ENCODE data around the gene ADK. TPM values are rescaled to one million over a fixed set of nuclear protein-coding genes. Genes with fewer than 3 reads are reported as not detected.
A peak's percentile ranks its signal among the peaks of the same experiment; 100 is the strongest.

ADK gene
- total and polyA plus RNA-seq, 2 experiments from 2014 or later, result 39.9 to 53.0 TPM

- Histone ChIP-seq H3K4me1 (ENCODE audit: insufficient read depth) (peaks cover 6% of the 10 kb centered on the region; the same call in 1 of the 2 replicates), H3K9me2 (ENCODE audit: insufficient read depth) (no peaks in the 10 kb centered on the region), H4K20me1 (replicated peaks; ENCODE audit: insufficient read depth) (no peaks in the 10 kb centered on the region), H3K79me2 (replicated peaks; ENCODE audit: insufficient read depth) (no peaks in the 10 kb centered on the region), H3F3A (replicated peaks; ENCODE audit: low read depth) (no peaks in the 10 kb centered on the region), H3K27ac (ENCODE audit: low read depth) (no peak overlapping the region), H3K4me2 (no peak overlapping the region), H3K4me3 (no peak overlapping the region), H3K27me3 (ENCODE audit: insufficient read depth) (no peaks in the 10 kb centered on the region), H3K36me3 (ENCODE audit: insufficient read depth) (no peaks in the 10 kb centered on the region), H2AFZ (peak overlapping the region; percentile 94)
- DNase-seq (ENCODE audit: low spot score), result no peak
- no peaks in the 10 kb centered on the region for H3K9me3 Mint-ChIP-seq
- H3K4me3 Mint-ChIP-seq, result no peak overlapping the region
- peaks cover 5% of the 10 kb centered on the region for H3K27me3 Mint-ChIP-seq (ENCODE audit: insufficient read depth, low read depth, poor library complexity)
- TF ChIP-seq CREB1 (CRISPR knock-in tag; IDR thresholded peaks at IDR 0.05; ENCODE audit: low read depth) (no peak), POLR2AphosphoS5 (IDR thresholded peaks at IDR 0.05; ENCODE audit: low read depth) (no peak), ZNF331 (CRISPR knock-in tag; IDR thresholded peaks at IDR 0.05; ENCODE audit: low read depth) (no peak), CTCF (conservative IDR thresholded peaks at IDR 0.05; ENCODE audit: low read depth in 2 of 2) (no peak), ETS1 (IDR thresholded peaks at IDR 0.05) (no peak), STAT1 (IDR thresholded peaks at IDR 0.05; ENCODE audit: unreplicated experiment) (no peak), EZH2phosphoT487 (IDR thresholded peaks at IDR 0.05; ENCODE audit: unreplicated experiment) (no peak), JUNB (IDR thresholded peaks at IDR 0.05; ENCODE audit: unreplicated experiment) (no peak), ZNF462 (CRISPR knock-in tag; IDR thresholded peaks at IDR 0.05) (no peak), REST (IDR thresholded peaks at IDR 0.05; ENCODE audit: unreplicated experiment) (no peak), ZNF114 (CRISPR knock-in tag; IDR thresholded peaks at IDR 0.05) (no peak), EZH2 (IDR thresholded peaks at IDR 0.05; ENCODE audit: low read depth, unreplicated experiment) (no peak), NANOG (IDR thresholded peaks at IDR 0.05; ENCODE audit: borderline replicate concordance) (no peak)
- H3K36me3 Mint-ChIP-seq (ENCODE audit: low read depth), result no peaks in the 10 kb centered on the region
- no peak for ATAC-seq
- no peak overlapping the region for H3K27ac Mint-ChIP-seq
- H3K4me1 Mint-ChIP-seq, result peaks cover 16% of the 10 kb centered on the region
Measured at GRCh38 chr10:74754381-74754821, 603.4 kb downstream of the ADK start.
